ENCODE data around the gene HCN1. TPM values are rescaled to one million over a fixed set of nuclear protein-coding genes. Genes with fewer than 3 reads are reported as not detected.

The HCN1 gene
- total and polyA plus RNA-seq, 2 of the 4 experiments (the other 2 are of a cell fraction), result not detected

DNA sequence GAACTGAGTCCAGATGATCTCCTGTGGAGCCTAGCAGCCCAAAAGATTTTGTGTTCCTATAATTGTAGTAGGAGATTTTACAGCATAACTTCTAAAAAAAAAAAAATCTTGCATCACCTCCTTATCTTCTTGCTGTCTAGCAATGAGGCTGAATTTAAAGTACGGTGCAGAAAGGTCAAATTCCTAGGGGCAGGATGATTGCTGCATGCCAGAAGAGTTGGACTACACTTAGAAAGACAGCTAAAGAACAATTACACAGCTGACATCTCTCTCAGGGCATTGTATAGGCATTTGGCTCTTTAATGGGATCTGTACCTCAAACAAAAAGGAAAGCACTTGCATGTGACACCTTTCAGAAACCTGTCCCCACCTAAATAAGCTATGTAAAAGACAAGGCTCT, 443.2 kb downstream of the HCN1 start:
- H2BK15ac ChIP-seq (ENCODE audit: low read depth, low read length), result no peak overlapping the region
- no peaks in the 10 kb centered on the region for H3K27me3 ChIP-seq (ENCODE audit: control insufficient read depth, insufficient read depth, low read length)
- H4K5ac ChIP-seq (ENCODE audit: low read depth, low read length), result no peak overlapping the region
- TF ChIP-seq MAFK (IDR thresholded peaks at IDR 0.05; ENCODE audit: low read depth, low read length) (no peak), MAZ (IDR thresholded peaks at IDR 0.05; ENCODE audit: borderline replicate concordance, low read depth, low read length) (no peak), MXI1 (IDR thresholded peaks at IDR 0.05; ENCODE audit: borderline replicate concordance, low read depth, low read length) (no peak), CEBPB (IDR thresholded peaks at IDR 0.05; ENCODE audit: low read depth, low read length) (no peak)
- no peaks in the 10 kb centered on the region for H3K9me1 ChIP-seq (ENCODE audit: insufficient read depth, low read length)
- no peak overlapping the region for H3K18ac ChIP-seq (ENCODE audit: low read depth, low read length)
- no peaks in the 10 kb centered on the region for H3K79me1 ChIP-seq (ENCODE audit: low read depth in 1 of 2, low read length in 2 of 2)
- WGBS, 2 experiments (ENCODE audit: extremely low coverage in 2 of 2, insufficient read length in 1 of 2), result no CpG with 5 or more reads among the region's 1 CpG
- H2AK9ac ChIP-seq (replicated peaks; ENCODE audit: low read depth, low read length, poor library complexity), result no peak overlapping the region
- no peak overlapping the region for H4K8ac ChIP-seq (ENCODE audit: low read depth in 2 of 2, low read length in 2 of 2)
- no TSS peak for BruUV-seq (replicated peaks)
- H3K9ac ChIP-seq (ENCODE audit: low read depth, low read length), result no peak overlapping the region
- no peak overlapping the region for H2AK5ac ChIP-seq (ENCODE audit: low read depth, low read length)
- no peak overlapping the region for H3K56ac ChIP-seq (ENCODE audit: extremely low read depth, insufficient read depth, low read length)
- dilution Hi-C loops (cut with HindIII; ENCODE audit: low sequenced_read_pairs, unreplicated experiment), result no loop called here
- intact Hi-C loops (cut with micrococcal nuclease), result no loop called here
- H4K20me1 ChIP-seq (ENCODE audit: insufficient read depth, low read length), result no peaks in the 10 kb centered on the region
- no peak overlapping the region for H3K27ac ChIP-seq (ENCODE audit: insufficient read depth, low read length)
- DNase-seq (no peak), ATAC-seq (ENCODE audit: low read depth) (no peak)
- in situ Hi-C loops (cut with MboI; ENCODE audit: low sequenced_read_pairs), result no loop called here
- no peak overlapping the region for H4K91ac ChIP-seq (ENCODE audit: insufficient read depth, low read depth, low read length)
- H3K4ac ChIP-seq (ENCODE audit: low read depth, low read length), result no peak overlapping the region
- POLR2A ChIA-PET (ENCODE audit: unreplicated experiment), result no interaction called here
- H3K4me3 ChIP-seq (ENCODE audit: insufficient read depth, low read depth, low read length), result no peak overlapping the region
- no peaks in the 10 kb centered on the region for H3K36me3 ChIP-seq (ENCODE audit: control insufficient read depth, insufficient read depth, low read length)
- no peak overlapping the region for H2BK120ac ChIP-seq (ENCODE audit: low read depth, low read length)
- no peak overlapping the region for H3K14ac ChIP-seq (replicated peaks; ENCODE audit: low read depth, low read length)
- no peak overlapping the region for H3K4me2 ChIP-seq (ENCODE audit: low read depth, low read length)
- CTCF ChIA-PET, result interaction anchor here (0.7 kb wide), 1 partner anchor 125 kb away, joined by 3 read pairs; no protein-coding TSS in a partner anchor
- H2BK20ac ChIP-seq (ENCODE audit: low read depth, low read length), result no peak overlapping the region
- no peak overlapping the region for H3K23ac ChIP-seq (ENCODE audit: low read depth, low read length)
- no peaks in the 10 kb centered on the region for H3K9me3 ChIP-seq (ENCODE audit: control insufficient read depth, insufficient read depth, low read length)
- H3K4me1 ChIP-seq (ENCODE audit: control insufficient read depth, insufficient read depth, low read length), result no peaks in the 10 kb centered on the region
- no peak overlapping the region for H2AFZ ChIP-seq (replicated peaks; ENCODE audit: low read length, poor library complexity)
- H2BK5ac ChIP-seq (ENCODE audit: low read depth, low read length, poor library complexity, severe bottlenecking), result no peak overlapping the region

Data from IMR-90 (cell line).